ENCODE data around the gene TRIO. TPM values are rescaled to one million over a fixed set of nuclear protein-coding genes. Genes with fewer than 3 reads are reported as not detected.
A peak's percentile ranks its signal among the peaks of the same experiment; 100 is the strongest.

The TRIO gene
- polyA plus RNA-seq, 3 donors: 1.7 to 45.8 (median 2.1) TPM

GRCh38 chr5:14455814-14456321, 312.7 kb downstream of the TRIO start:
- H3K27ac ChIP-seq (ENCODE audit: low read depth in 1 of 2, low read length in 2 of 2): no peak overlapping the region
- Mint-ChIP-seq H3K4me3 (no peak overlapping the region), H3K4me1 (no peaks in the 10 kb centered on the region), H3K27me3 (ENCODE audit: low read depth in 3 of 3) (no peaks in the 10 kb centered on the region), H3K9me3 (peaks cover 6 to 8% (median 8%) of the 10 kb centered on the region in 7 donors), H3K36me3 (peaks cover 40 to 61% of the 10 kb centered on the region in 2 donors), H3K27ac (no peak overlapping the region)
- no peaks in the 10 kb centered on the region for H3K79me2 ChIP-seq (ENCODE audit: insufficient read depth, low read length)
- intact Hi-C loops (cut with micrococcal nuclease): no loop called here
- H4K20me1 ChIP-seq (ENCODE audit: insufficient read depth, low read length): peaks cover 3% of the 10 kb centered on the region
- no peak overlapping the region for H3K4me2 ChIP-seq (replicated peaks; ENCODE audit: extremely low read depth, low read length, poor library complexity, severe bottlenecking)
- no peak overlapping the region for H2AFZ ChIP-seq (ENCODE audit: insufficient read depth, low read depth, low read length, poor library complexity, severe bottlenecking)
- 100% methylated on average over 20 of the region's 26 CpGs for WGBS (ENCODE audit: insufficient coverage)
- DNase-seq: no peak
- no peak overlapping the region for H3K9ac ChIP-seq (ENCODE audit: insufficient read depth, low read length, poor library complexity, severe bottlenecking)
- peaks cover 25 to 49% of the 10 kb centered on the region in 2 donors for H3K36me3 ChIP-seq (replicated peaks in 1 of 2; ENCODE audit: control insufficient read depth in 1 of 2, insufficient read depth in 2 of 2, low read length in 2 of 2)
- H3K9me3 ChIP-seq (replicated peaks in 1 of 2; ENCODE audit: control insufficient read depth in 1 of 2, insufficient read depth in 1 of 2, low read length in 2 of 2): peaks cover 6 to 7% of the 10 kb centered on the region in 2 donors
- no peaks in the 10 kb centered on the region for H3K4me1 ChIP-seq (ENCODE audit: control insufficient read depth in 1 of 2, insufficient read depth in 2 of 2, low read length in 2 of 2)
- H3K4me3 ChIP-seq (replicated peaks in 1 of 3; ENCODE audit: low read depth in 2 of 3, low read length in 3 of 3): no peak overlapping the region
- TF ChIP-seq CTCF (IDR thresholded peaks at IDR 0.05): no peak
- H3K27me3 ChIP-seq (ENCODE audit: control insufficient read depth in 2 of 2, insufficient read depth in 2 of 2, low read length in 2 of 2): no peaks in the 10 kb centered on the region

- Mint-ChIP-seq H3K36me3 (peaks cover 46 to 67% of the 10 kb centered on the region in 2 donors), H3K27me3 (ENCODE audit: low read depth in 3 of 3) (no peaks in the 10 kb centered on the region), H3K4me1 (peaks cover 1% of the 10 kb centered on the region), H3K27ac (peak overlapping the region in 1 of 7 donors; percentile 49), H3K9me3 (peaks cover 6 to 8% (median 8%) of the 10 kb centered on the region in 7 donors), H3K4me3 (no peak overlapping the region)
- WGBS (ENCODE audit: insufficient coverage): 96% methylated on average over 6 of the region's 7 CpGs
- H3K9me3 ChIP-seq (replicated peaks in 1 of 2; ENCODE audit: control insufficient read depth in 1 of 2, insufficient read depth in 1 of 2, low read length in 2 of 2): peaks cover 6 to 7% of the 10 kb centered on the region in 2 donors
- intact Hi-C loops (cut with micrococcal nuclease): no loop called here
- H3K79me2 ChIP-seq (ENCODE audit: insufficient read depth, low read length): no peaks in the 10 kb centered on the region
- peaks cover under 1% of the 10 kb centered on the region for H4K20me1 ChIP-seq (ENCODE audit: insufficient read depth, low read length)
- no peak overlapping the region for H3K4me3 ChIP-seq (replicated peaks in 1 of 3; ENCODE audit: low read depth in 2 of 3, low read length in 3 of 3)
- no peak overlapping the region for H3K4me2 ChIP-seq (replicated peaks; ENCODE audit: extremely low read depth, low read length, poor library complexity, severe bottlenecking)
- no peak for DNase-seq
- TF ChIP-seq CTCF (IDR thresholded peaks at IDR 0.05): no peak
- H3K9ac ChIP-seq (ENCODE audit: insufficient read depth, low read length, poor library complexity, severe bottlenecking): no peak overlapping the region
- no peak overlapping the region for H3K27ac ChIP-seq (ENCODE audit: low read depth in 1 of 2, low read length in 2 of 2)
- H2AFZ ChIP-seq (ENCODE audit: insufficient read depth, low read depth, low read length, poor library complexity, severe bottlenecking): no peak overlapping the region
- peaks cover 0 to 2% of the 10 kb centered on the region in 2 donors for H3K4me1 ChIP-seq (ENCODE audit: control insufficient read depth in 1 of 2, insufficient read depth in 2 of 2, low read length in 2 of 2)
- H3K36me3 ChIP-seq (replicated peaks in 1 of 2; ENCODE audit: control insufficient read depth in 1 of 2, insufficient read depth in 2 of 2, low read length in 2 of 2): peaks cover 28 to 50% of the 10 kb centered on the region in 2 donors
- H3K27me3 ChIP-seq (ENCODE audit: control insufficient read depth in 2 of 2, insufficient read depth in 2 of 2, low read length in 2 of 2): no peaks in the 10 kb centered on the region
Measured at GRCh38 chr5:14457476-14457875, 314.3 kb downstream of the TRIO start.

Measured in CD14-positive monocyte (primary cell).